GM18520 (cell line): ENCODE measurements around the gene ATIC.

Experiments used
- ATAC-seq: cut with Tn5 transposase; IDR thresholded peaks from one replicate; pipeline ENCODE4 v1.9.1; 2021; ENCODE audit not compliant: unreplicated experiment

The ATIC gene

DNA sequence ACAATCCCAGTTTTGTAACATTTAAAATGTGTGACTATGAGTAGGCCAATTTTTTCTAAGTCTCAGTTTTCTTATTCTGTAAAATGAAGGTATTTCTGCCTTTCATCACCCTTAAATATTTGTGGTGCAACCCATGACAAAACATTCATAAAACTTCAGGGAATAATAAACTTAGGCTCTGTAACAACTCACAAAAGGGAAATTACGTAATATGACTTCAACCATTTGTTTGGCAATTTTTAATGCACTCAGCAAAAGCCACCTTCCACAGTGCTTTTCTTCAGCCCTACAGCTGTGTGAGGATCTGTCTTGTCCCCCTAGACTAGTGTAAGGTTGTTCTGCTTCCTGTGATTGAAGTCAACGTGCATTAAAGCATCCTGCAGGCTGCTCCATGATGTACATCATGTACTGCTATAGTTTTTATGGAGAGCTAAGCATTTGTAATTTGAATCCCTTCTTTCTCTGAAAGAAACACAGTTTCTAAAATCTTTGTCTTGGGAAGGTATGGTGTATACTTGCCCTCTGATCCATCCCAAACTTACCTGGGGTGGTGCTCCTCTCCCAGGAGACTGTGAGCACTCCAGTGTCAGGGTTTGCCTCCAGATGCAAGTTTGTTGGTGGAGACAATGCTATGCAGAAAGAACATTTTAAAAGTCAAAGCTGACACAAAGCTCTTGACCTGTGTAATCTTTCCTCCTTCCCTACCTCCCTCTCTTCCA lies 84.9 kb downstream of the ATIC start:
- ATAC-seq, result no peak

DNA sequence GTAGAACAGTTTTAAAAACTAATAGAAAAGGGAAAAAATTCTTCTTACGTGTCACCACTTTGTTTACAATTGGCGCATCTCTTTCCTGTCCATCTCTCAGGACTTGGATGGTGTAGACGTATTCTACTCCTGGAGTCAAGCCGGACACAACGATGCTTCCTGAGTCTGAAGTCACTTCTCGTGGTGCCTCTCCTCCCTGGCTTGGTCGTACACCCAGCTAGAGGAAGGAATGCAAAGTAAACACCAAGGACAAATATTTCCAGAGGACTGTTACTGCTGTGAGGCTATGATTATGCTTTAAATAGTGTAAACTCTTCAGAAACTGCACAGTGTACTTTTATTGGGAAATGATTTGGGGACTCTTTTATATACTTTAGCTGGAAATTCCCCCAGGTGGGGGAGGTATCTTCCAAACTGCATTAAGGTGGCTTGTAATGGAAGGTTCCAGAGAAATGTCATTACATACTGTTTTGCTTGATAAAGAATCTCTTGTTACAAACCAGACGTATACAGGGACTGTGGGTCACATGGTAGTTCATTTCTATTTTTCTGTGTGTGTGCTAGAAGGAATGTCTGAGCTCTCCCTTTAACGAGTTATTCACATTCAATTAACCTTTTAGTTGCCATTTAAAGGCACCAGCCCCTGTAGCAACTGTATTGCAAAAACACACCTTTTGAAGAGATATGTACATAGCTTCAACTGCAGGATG lies 85.9 kb downstream of the ATIC start:
- ATAC-seq, result no peak

DNA sequence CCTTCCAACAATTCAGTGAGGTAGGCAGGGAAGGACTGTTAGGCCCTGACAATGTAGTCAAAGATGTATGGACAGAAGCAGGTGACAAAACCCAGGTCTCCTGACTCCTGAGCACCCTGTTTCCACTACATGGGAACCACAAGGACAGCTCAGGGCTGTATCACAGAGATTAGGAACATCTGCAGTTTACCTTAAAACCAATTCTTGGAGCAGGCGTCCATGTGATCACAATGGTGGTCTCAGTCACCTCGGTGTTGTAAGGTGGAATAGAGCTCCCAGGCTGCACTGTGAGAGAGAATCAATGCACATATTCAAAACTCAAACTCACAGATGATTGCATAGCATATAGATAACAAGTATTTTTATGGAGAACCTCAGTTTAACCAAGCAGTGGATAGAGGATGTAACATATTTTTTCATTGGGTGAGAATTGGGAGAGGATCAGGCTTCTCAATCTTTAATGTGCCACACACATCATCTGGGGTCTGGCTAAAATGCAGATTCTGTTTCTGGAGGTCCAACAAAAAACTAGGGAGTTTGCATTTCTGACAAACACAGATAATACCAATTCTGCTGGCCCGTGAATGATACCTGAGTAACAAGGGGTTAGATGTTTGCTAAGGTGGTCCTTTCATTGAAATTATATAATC lies 87.3 kb downstream of the ATIC start:
- ATAC-seq, result no peak
